Fibroblast of skin of left biceps (primary cell): ENCODE measurements around the gene PPP2R5D.

Source experiments
- DNase-seq, 2 experiments: peaks; one replicate each; pipeline ENCODE4 v3.0.0-alpha.2; 2013; ENCODE audit warnings: low read depth in 2 of 2

The PPP2R5D gene

DNA sequence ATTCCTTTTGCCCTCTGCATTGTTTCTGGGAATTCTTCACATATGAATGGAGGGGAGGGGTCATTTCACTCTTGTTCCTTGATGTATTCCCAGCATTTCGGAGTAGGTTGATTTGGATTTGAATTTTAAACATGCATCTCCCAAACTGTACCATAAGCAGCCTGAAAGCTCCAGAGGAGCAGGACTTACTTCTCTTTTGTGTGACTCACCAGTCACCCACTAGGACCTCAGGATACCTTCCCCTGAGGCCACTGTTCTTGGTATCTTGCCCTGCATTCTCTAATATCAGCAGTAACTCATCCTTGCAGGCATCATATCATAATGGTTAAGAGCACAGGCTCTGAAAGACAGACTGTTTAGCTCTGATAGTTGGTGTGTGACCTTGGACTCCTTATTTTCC is 74.2 kb downstream of the PPP2R5D start:
- no peak for DNase-seq

DNA sequence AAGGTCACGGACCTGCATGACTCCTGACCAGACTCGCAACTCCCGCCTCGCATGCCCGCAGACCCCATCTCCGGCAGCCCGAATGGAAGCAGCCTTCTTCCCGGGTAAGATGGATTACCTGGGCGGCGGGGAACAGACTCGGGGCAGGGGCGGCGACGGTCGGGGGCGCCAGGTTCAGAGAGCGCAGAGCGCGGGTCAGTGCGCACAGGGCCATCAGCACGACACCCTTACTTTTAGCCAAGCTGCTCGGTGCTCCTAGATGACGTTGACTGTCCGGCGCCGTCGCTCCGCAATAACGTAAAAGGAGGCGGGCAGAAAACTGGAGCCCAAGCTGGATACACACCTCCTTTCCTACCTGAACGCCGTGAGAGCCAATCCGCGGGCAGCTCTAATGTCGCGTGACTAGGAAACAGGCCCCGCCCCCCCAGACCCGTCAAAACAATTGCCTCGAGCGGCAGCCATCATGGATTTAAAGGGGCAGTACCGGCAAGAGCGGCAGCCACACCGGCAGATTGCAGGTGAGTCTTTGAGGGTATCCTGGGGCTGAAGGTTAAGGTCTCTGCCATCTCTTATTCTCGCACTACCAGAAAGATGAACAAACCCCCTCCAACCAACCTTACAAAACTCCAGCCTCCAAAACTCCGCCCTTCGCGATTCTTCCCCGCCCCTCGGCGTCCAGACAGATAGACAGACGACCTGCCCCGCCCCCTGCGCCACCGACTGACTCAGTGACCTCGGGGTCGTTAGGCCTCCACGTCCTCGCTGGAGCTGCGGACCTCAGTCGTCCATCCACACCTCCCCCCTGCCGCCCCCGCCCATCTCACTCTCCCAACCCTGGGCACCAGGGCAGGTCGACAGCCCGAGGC is 75.0 kb downstream of the PPP2R5D start, which contains the start of the genes KLC4 and MRPL2:
TSS of gene KLC4 (plus strand) at position 464 of the 866 bp plus-strand sequence. CDS start 1,705 bp downstream, outside the sequence.
TSS of gene MRPL2 (minus strand) at position 267 of the 866 bp plus-strand sequence. CDS start at position 214, 53 bp downstream.
- DNase-seq = peak; percentile 94 to 95

DNA sequence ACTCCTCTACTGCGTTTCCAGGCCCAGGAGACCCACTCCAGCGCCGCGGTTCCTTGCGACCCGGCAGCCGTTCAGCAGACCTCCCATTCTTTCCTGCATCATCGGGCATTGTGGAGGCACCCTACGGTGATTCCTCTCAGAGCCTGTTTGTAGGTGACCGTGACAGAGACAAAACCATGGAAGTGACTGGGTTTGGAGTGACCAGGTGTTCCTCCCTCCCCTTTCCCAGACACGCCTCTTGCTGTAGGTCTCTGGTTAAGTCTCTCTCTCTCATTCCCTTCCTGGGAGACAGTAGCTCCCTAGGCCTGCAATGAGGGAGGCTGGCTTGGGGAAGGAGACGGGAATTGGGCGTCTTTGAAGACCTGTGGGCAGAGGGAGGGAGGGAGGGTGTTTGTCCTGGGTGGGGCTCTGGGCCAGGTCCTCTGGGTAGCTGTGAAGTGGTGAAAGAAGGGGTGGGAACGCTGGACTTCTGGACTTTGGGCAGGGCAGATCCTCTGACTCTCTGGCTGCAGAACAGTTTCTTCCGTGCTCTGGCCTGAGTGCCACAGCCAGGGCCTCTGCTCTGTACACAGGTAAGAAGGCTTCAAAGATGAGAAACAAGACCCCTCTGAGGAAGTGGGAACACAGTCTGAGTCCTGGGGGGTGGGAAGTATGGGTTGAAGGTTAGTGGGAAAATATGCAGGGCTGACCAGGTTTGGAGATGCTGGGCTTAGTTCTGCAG is 75.8 kb downstream of the PPP2R5D start:
- no peak for DNase-seq

DNA sequence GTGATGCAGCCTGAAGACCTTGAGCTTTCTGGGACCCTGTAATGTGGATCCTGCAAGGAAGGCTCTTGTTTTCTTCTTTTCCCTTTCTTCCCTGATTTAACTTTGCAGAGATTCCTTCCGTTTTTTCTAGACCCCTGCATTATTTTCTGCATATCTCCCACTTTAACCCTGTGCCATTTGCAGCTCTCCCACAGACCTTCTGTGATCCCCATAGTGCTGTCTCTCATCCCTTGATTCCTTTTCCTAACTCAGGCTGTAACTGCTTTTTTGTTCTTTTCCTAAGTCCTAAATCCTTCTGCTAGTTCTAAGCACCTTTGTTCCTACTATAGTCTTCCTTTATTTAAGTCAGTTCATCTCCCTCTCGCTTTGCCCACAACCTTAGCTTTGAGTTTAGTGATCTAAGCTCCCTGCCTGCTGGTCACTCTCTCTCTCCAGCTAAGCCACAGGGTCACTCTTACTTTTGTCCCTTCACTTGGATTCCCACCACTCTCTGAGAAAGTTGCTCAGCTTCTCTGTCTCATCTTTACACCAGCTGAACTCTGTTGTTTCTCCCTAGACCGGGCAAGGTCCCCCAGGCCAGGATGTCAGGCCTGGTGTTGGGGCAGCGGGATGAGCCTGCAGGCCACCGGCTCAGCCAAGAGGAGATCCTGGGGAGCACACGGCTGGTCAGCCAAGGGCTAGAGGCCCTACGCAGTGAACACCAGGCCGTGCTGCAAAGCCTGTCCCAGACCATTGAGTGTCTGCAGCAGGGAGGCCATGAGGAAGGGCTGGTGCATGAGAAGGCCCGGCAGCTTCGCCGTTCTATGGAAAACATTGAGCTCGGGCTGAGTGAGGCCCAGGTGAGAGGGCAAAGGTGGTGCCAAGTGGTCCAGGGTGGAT is 76.6 kb downstream of the PPP2R5D start:
- no peak for DNase-seq

DNA sequence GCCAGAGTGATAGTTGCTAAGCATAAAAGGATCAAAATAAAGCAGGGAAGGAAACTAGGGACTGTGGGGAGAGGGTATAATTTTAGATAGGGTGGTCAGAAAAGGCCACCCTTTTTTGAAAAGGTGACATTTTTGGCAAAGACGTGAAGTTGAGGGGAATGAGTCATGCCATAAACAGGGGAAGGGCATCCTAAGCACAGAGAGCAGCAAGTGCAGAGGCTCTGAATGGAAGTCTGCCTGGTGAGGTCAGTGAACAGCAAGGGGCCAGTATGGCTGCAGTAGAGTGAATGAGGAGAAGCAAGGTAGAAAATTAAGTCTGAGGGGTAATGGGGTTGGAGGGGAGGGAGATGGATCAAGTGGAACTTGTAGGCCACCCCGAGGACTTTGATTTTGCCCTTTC is 77.5 kb downstream of the PPP2R5D start:
- DNase-seq = no peak
